Right lobe of liver (tissue), 4 donors: Measurements from ENCODE around the gene LRIT2.

Experiments used
- POLR2A ChIP-seq: fragments of 450-650 bp; IDR thresholded peaks from one replicate; pipeline ENCODE4 v1.6.1; 2017; ENCODE audit warnings: antibody characterized with exemption, mild to moderate bottlenecking
- TF ChIP-seq, protein P1 (sequence below), 4 donors: fragments of 200-600 bp in 3 of 4; fragments of 450-650 bp in 1 of 4; IDR thresholded peaks; one replicate each; pipeline versions ENCODE4 v1.5.1 to v1.8.0; 2016 to 2022; ENCODE audit warnings: antibody characterized with exemption in 4 of 4, mild to moderate bottlenecking in 2 of 4
- donor health status: DM: no; HTN: no; CAD: no.
- donor health status: DM: no; HTN: no; CAD: no.
- donor health status: DM: no; HTN: yes; CAD: no.

DNA sequence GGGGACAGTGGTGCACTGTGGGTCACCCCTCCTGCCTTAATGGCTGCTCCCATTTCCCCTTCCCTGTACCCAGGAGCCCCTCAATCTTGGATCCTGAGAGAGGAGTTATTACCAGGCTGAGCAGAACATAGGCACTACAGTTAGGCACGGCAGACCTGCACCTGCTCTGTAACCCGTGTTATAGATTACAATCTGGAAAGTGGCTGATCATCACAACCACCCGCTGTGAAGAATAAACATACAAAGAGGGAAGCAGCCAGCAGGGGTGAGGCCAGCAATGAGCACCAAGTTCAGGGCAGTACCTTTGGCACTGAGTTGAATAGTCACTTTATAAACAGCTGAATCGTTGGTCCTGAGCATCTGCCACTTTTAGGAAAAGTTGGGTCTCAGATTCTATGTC, 29.3 kb downstream of the LRIT2 start:
- no peak for TF ChIP-seq POLR2A
- TF ChIP-seq, protein P1, sequence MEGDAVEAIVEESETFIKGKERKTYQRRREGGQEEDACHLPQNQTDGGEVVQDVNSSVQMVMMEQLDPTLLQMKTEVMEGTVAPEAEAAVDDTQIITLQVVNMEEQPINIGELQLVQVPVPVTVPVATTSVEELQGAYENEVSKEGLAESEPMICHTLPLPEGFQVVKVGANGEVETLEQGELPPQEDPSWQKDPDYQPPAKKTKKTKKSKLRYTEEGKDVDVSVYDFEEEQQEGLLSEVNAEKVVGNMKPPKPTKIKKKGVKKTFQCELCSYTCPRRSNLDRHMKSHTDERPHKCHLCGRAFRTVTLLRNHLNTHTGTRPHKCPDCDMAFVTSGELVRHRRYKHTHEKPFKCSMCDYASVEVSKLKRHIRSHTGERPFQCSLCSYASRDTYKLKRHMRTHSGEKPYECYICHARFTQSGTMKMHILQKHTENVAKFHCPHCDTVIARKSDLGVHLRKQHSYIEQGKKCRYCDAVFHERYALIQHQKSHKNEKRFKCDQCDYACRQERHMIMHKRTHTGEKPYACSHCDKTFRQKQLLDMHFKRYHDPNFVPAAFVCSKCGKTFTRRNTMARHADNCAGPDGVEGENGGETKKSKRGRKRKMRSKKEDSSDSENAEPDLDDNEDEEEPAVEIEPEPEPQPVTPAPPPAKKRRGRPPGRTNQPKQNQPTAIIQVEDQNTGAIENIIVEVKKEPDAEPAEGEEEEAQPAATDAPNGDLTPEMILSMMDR (IDR thresholded peaks at IDR 0.05), result no peak
